Parathyroid adenoma (tissue), 2 donors: ENCODE measurements around the gene RASA3.

ENCODE experiments used
- H2AFZ ChIP-seq: fragments of 300-600 bp; sonication (generic); one replicate; pipeline ENCODE4 v1.7.0; 2017; ENCODE audit warnings: antibody characterized with exemption, mild to moderate bottlenecking
- H3K27ac ChIP-seq: fragments of 300-600 bp; sonication (generic); one replicate; pipeline ENCODE4 v1.7.0; 2017
- H3K27me3 ChIP-seq: fragments of 300-600 bp; sonication (generic); one replicate; pipeline ENCODE4 v1.7.0; 2017; ENCODE audit warnings: low read length; ENCODE audit not compliant: control insufficient read depth, insufficient read depth
- H3K36me3 ChIP-seq: fragments of 300-600 bp; sonication (generic); one replicate; pipeline ENCODE4 v1.7.0; 2017; ENCODE audit warnings: low read length; ENCODE audit not compliant: control insufficient read depth, insufficient read depth
- H3K4me1 ChIP-seq: fragments of 300-600 bp; sonication (generic); one replicate; pipeline ENCODE4 v1.7.0; 2017; ENCODE audit warnings: control low read depth
- H3K4me2 ChIP-seq: fragments of 300-600 bp; sonication (generic); one replicate; pipeline ENCODE4 v1.7.0; 2017; ENCODE audit warnings: low read length
- H3K4me3 ChIP-seq: fragments of 300-600 bp; sonication (generic); one replicate; pipeline ENCODE4 v1.7.0; 2017; ENCODE audit warnings: low read depth, low read length
- H3K79me2 ChIP-seq: fragments of 300-600 bp; sonication (generic); one replicate; pipeline ENCODE4 v1.7.0; 2017; ENCODE audit warnings: control low read depth
- H3K9ac ChIP-seq: fragments of 300-600 bp; sonication (generic); one replicate; pipeline ENCODE4 v1.7.0; 2017; ENCODE audit warnings: mild to moderate bottlenecking
- H3K9me3 ChIP-seq: fragments of 300-600 bp; sonication (generic); one replicate; pipeline ENCODE4 v1.7.0; 2017; ENCODE audit warnings: low read length; ENCODE audit not compliant: control insufficient read depth
- TF ChIP-seq, protein P1 (sequence below): fragments of 300-600 bp; sonication (generic); IDR thresholded peaks from one replicate; pipeline ENCODE4 v1.7.0; 2017; ENCODE audit warnings: antibody characterized with exemption, mild to moderate bottlenecking
- donor health status: primary hyperparathyroidism.

Gene RASA3

DNA sequence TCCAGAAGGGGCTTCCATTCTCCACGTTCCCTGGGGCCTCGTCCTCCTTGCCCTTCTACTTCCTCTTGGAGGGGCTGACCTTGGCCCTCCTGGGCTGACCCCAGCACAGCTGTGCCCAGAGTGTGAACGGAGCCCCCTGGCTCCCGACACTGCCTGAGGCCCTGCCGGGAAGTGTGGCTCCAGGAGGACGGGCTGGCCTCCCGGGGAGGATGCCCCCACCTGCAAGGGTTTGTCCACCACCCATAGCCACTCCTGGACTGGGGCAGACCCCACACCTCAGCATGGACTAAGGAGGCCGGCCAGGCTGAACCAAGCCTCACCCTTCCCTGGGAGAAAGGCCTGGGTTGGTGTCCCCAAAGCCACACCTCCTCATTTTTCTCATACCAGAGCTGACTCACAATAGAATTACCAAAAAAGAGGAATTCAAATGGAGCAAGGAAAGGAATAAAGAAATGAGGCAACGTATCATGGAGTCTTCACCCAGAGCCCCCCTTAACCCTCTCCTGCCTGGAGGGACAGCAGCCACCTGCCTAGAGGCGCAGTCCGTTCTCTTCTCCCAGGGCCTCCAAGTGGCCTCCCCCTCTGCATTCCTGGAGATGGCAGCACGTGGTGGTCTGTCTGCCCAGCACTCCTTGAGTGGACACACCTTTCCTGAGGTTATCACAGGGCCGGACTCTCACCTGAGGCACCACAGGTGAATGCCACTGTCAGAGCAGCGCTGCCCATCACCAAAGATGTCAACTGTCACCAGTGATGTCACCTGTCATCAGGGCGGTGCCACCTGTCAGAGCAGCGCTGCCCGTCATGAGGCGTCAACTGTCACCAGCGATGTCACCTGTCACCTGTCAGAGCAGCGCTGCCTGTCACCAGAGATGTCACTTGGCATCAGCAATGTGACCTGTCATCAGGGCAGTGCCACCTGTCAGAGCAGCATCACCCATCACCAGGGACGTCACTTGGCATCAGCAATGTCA lies 155.4 kb downstream of the RASA3 start:
- Histone ChIP-seq H3K9me3 (no peaks in the 10 kb centered on the region), H3K4me2 (no peak overlapping the region), H3K36me3 (no peaks in the 10 kb centered on the region), H3K4me3 (no peak overlapping the region), H3K79me2 (no peaks in the 10 kb centered on the region), H3K27me3 (no peaks in the 10 kb centered on the region), H3K9ac (no peak overlapping the region), H3K4me1 (peaks cover 6% of the 10 kb centered on the region), H2AFZ (no peak overlapping the region), H3K27ac (no peak overlapping the region)
- TF ChIP-seq, protein P1, sequence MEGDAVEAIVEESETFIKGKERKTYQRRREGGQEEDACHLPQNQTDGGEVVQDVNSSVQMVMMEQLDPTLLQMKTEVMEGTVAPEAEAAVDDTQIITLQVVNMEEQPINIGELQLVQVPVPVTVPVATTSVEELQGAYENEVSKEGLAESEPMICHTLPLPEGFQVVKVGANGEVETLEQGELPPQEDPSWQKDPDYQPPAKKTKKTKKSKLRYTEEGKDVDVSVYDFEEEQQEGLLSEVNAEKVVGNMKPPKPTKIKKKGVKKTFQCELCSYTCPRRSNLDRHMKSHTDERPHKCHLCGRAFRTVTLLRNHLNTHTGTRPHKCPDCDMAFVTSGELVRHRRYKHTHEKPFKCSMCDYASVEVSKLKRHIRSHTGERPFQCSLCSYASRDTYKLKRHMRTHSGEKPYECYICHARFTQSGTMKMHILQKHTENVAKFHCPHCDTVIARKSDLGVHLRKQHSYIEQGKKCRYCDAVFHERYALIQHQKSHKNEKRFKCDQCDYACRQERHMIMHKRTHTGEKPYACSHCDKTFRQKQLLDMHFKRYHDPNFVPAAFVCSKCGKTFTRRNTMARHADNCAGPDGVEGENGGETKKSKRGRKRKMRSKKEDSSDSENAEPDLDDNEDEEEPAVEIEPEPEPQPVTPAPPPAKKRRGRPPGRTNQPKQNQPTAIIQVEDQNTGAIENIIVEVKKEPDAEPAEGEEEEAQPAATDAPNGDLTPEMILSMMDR: no peak

DNA sequence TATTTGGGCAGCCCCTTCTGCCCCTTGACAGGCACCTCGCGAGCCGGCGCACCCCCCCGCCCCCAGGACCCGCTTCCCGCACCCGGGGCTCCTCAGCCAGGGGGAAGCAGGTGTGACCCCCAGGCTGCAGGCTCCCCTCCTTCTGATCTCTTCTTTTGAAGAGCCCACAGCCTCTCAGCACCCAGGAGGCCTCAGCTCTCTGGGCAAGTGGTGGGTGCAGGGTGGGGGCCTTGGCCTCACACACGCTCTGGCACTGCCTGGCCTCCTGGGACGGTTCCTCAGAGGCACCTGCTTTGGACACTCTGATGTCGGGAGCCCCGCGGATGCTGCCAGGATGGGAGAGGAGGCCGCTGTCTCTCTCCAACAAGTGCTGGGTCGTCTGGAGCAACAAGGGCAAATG lies 157.0 kb downstream of the RASA3 start:
- H3K9ac ChIP-seq: no peak overlapping the region
- no peaks in the 10 kb centered on the region for H3K27me3 ChIP-seq
- H3K36me3 ChIP-seq: no peaks in the 10 kb centered on the region
- no peaks in the 10 kb centered on the region for H3K79me2 ChIP-seq
- H3K9me3 ChIP-seq: no peaks in the 10 kb centered on the region
- H3K4me1 ChIP-seq: no peaks in the 10 kb centered on the region
- H3K4me2 ChIP-seq: no peak overlapping the region
- H2AFZ ChIP-seq: no peak overlapping the region
- TF ChIP-seq, protein P1: no peak
- no peak overlapping the region for H3K4me3 ChIP-seq
- no peak overlapping the region for H3K27ac ChIP-seq

DNA sequence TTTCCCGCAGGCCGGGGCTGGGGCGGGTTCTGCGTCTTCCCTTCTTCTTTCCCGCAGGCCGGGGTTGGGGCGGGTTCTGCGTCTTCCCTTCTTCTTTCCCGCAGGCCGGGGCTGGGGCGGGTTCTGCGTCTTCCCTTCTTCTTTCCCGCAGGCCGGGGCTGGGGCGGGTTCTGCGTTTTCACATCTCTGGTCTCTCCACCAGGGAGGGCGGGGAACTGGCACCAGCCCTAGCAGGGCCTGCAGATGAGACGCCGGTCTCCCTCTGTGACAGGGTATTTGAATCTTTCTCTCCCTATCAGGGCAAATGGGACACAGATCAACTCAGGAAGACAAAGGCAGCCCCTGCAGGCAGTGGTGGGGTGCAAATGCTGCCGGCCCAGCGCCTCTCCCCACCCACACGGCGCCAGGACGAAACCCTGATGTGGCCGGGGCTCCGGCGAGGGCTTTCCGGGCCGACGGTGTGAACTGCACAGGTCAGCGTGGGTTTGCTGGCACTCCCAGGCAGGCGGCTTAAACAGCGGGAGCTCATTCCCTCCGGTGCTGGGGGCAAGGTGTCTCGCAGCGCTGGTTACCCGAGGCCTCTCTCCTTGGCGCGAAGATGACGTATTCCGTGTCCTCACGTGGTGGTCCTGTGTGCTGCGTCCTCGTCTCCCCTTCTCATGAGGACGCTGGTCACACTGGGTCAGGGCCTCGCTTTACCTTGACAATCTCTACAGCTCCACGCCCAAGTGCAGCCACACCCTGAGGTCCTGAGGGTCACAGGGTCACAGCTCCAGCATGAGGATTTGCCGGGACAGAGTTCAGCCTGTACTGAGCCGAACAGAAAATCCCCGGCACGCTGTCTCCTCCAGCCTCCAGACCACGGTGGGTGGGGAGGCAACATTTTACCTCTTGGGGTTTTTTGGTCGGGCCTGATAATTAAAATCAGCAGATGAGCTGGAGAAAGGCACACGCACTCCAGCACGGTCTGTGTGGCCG lies 157.8 kb downstream of the RASA3 start:
- no peaks in the 10 kb centered on the region for H3K79me2 ChIP-seq
- no peaks in the 10 kb centered on the region for H3K36me3 ChIP-seq
- H3K9ac ChIP-seq: no peak overlapping the region
- no peak overlapping the region for H3K27ac ChIP-seq
- H3K9me3 ChIP-seq: no peaks in the 10 kb centered on the region
- no peak overlapping the region for H2AFZ ChIP-seq
- no peaks in the 10 kb centered on the region for H3K27me3 ChIP-seq
- no peak overlapping the region for H3K4me2 ChIP-seq
- no peaks in the 10 kb centered on the region for H3K4me1 ChIP-seq
- H3K4me3 ChIP-seq: no peak overlapping the region
- TF ChIP-seq, protein P1: no peak

DNA sequence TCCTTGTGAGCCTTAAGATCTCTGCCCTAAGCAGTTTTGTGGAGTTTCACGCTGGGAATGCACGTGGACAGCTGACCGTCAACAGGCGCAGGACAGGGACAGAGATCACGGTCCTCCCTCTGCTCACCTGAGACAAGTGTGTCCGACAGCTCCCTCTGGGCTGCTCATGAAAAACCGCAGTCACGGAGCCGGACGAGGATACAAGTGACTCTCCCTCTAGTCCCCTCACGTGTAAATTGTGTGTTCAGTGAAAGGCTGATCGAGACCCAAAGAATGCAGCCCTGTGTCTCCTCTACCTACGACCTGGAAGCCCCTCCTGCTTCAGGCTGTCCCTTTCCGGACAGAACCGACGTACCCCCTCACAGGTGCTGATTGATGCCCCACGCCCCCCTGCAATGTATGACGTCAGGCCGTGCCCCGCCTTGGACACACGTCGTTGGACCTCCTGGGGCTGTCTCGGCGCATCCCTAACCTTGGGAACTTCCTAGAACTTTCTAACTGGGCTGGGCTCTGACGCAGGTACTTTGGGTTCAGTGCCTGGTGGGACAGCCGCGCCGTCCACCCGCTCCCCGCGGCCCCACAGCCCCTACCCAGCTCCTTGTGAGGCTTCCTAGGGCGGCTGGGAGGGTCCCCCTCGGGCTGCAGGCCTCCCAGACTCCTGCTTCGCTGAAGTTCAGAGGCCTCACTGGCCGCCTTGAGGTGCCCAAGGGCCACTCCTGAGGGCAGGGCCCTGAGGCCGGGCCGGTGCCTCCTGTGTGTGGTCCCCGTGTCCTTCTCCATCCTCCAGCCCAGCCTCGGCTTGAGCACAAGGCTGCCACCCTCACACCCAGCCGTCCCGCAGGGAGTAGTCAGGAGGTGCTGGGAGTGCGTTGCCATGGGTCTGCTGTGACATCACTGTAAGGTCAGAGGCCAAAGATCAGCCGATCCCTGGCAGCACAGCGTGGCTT lies 158.9 kb downstream of the RASA3 start, which contains the start of gene C13orf46:
Gene C13orf46 (minus strand): TSS at position 859 of the 947 bp plus-strand sequence. CDS start 79 bp downstream, at position 780.
- Histone ChIP-seq H3K4me1 (no peaks in the 10 kb centered on the region), H3K9ac (no peak within 1 kb of the TSS), H3K36me3 (no peaks in the 10 kb centered on the region)

More for the DNA sequence above, 158.9 kb downstream of the RASA3 start, which contains the start of gene C13orf46:
- TF ChIP-seq, protein P1: no peak
- Histone ChIP-seq H3K4me3 (no peak within 1 kb of the TSS), H3K27ac (no peak within 1 kb of the TSS), H2AFZ (no peak within 1 kb of the TSS), H3K4me2 (no peak within 1 kb of the TSS), H3K27me3 (no peaks in the 10 kb centered on the region), H3K9me3 (no peaks in the 10 kb centered on the region), H3K79me2 (no peaks in the 10 kb centered on the region)
